Measurements from ENCODE around the gene ABHD14A.

DNA sequence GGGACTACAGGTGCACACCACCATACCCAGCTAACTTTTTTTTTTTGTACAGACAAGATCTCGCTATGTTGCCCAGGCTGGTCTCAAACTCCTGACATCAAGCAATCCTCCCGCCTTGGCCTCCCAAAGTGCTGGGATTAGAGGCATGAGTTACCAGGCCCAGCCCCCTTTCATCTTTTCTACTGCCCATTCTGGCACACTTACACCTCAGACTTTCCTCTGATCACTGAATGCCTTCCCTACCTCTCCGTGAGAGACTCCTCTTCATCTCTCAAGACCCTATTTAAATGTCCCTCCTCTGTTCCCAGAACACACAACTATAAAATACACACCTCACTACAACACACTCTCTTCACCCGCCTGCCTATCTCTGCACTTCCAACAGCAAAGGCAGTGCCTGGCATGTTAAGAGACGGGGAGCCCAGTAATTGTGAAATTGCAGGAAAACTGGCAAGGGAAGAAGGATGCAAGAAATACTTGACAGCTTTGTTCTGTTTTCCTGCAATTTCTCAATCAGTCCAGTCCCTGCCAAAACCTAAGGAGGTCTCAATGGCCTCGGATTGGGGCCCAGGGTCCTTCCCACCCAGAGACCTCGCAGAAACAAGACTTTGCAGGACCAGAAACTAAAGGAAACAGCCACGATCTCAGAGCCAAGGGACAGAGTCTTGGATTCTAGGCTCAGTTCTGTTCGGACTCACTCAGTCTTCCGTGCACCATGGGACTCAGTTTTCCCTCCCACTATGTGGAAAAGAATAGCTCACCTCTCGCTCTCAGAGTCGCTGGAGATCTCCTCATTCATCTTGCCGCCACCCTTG lies 34.0 kb upstream of the ABHD14A start:
- TF ChIP-seq YY1 (IDR thresholded peaks at IDR 0.05; ENCODE audit: insufficient read depth, insufficient read length) (no peak), ZNF274 (IDR thresholded peaks at IDR 0.05; ENCODE audit: low read depth, low read length) (no peak)

All from NT2/D1 (cell line).